Effector memory CD8-positive, alpha-beta T cell (primary cell): ENCODE data around the gene PRDX2.

Experiments used
- ATAC-seq: fragments of 150-1000 bp; cut with Tn5 transposase; replicated peaks from 2 replicates; pipeline ENCODE4 v1.10.0; 2021; ENCODE audit warnings: mild to moderate bottlenecking, moderate library complexity
- DNase-seq, 3 experiments: peaks; one replicate each; pipeline ENCODE4 v3.0.0; 2021
- H3K27ac Mint-ChIP-seq, 2 donors: one replicate each; pipeline ENCODE4 v1.8.0; 2022; ENCODE audit warnings: mild to moderate bottlenecking in 2 of 2, mixed read lengths in 2 of 2, moderate library complexity in 2 of 2
- H3K27me3 Mint-ChIP-seq, 2 donors: one replicate each; pipeline ENCODE4 v1.8.0; 2022; ENCODE audit warnings: mixed read lengths in 2 of 2
- H3K36me3 Mint-ChIP-seq: one replicate; pipeline ENCODE4 v1.8.0; 2022; ENCODE audit warnings: mild to moderate bottlenecking, moderate library complexity, mixed read lengths; ENCODE audit not compliant: insufficient read depth
- H3K4me1 Mint-ChIP-seq, 2 donors: one replicate each; pipeline ENCODE4 v1.8.0; 2022; ENCODE audit warnings: low read depth in 2 of 2, mixed read lengths in 2 of 2
- H3K4me3 Mint-ChIP-seq, 2 donors: one replicate each; pipeline ENCODE4 v1.8.0; 2022; ENCODE audit warnings: mild to moderate bottlenecking in 2 of 2, mixed read lengths in 2 of 2, moderate library complexity in 2 of 2
- H3K9me3 Mint-ChIP-seq, 2 donors: one replicate each; pipeline ENCODE4 v1.8.0; 2022; ENCODE audit warnings: mixed read lengths in 2 of 2

PRDX2 gene

GRCh38 chr19:12757544-12758274, 43.9 kb downstream of the PRDX2 start:
- Mint-ChIP-seq H3K4me3 (peak overlapping the region in 1 of 2 donors; percentile 4), H3K27me3 (peaks cover 19 to 46% of the 10 kb centered on the region in 2 donors), H3K4me1 (peaks cover 3 to 4% of the 10 kb centered on the region in 2 donors), H3K36me3 (peaks cover 2% of the 10 kb centered on the region), H3K9me3 (no peaks in the 10 kb centered on the region), H3K27ac (no peak overlapping the region)
- peak; percentile 58 to 66 (median 58) for DNase-seq
- ATAC-seq, result peak; percentile 84

- no peak overlapping the region for H3K27ac Mint-ChIP-seq
- peaks cover 26 to 59% of the 10 kb centered on the region in 2 donors for H3K27me3 Mint-ChIP-seq
- H3K36me3 Mint-ChIP-seq, result peaks cover 2% of the 10 kb centered on the region
- H3K9me3 Mint-ChIP-seq, result no peaks in the 10 kb centered on the region
- DNase-seq, result no peak
- H3K4me1 Mint-ChIP-seq, result peaks cover 3 to 4% of the 10 kb centered on the region in 2 donors
- ATAC-seq, result no peak
- peak overlapping the region in 1 of 2 donors; percentile 57 for H3K4me3 Mint-ChIP-seq
These were observed 45.3 kb downstream of the PRDX2 start for GRCh38 chr19:12756150-12756883.

- Mint-ChIP-seq H3K9me3 (no peaks in the 10 kb centered on the region), H3K4me3 (no peak overlapping the region), H3K27me3 (peaks cover 39 to 76% of the 10 kb centered on the region in 2 donors), H3K27ac (no peak overlapping the region), H3K36me3 (peaks cover 2% of the 10 kb centered on the region), H3K4me1 (peaks cover 3% of the 10 kb centered on the region in 2 donors)
- ATAC-seq (no peak), DNase-seq (no peak)
These were observed 47.0 kb downstream of the PRDX2 start for GRCh38 chr19:12754465-12755196.

GRCh38 chr19:12752056-12752781, 49.4 kb downstream of the PRDX2 start:
- no peak overlapping the region for H3K27ac Mint-ChIP-seq
- H3K4me1 Mint-ChIP-seq, result peaks cover 3 to 5% of the 10 kb centered on the region in 2 donors
- peaks cover 35 to 69% of the 10 kb centered on the region in 2 donors for H3K27me3 Mint-ChIP-seq
- ATAC-seq (no peak), DNase-seq (no peak)
- H3K36me3 Mint-ChIP-seq, result peaks cover 10% of the 10 kb centered on the region
- no peaks in the 10 kb centered on the region for H3K9me3 Mint-ChIP-seq
- H3K4me3 Mint-ChIP-seq, result no peak overlapping the region

- Mint-ChIP-seq H3K9me3 (no peaks in the 10 kb centered on the region), H3K27me3 (peaks cover 35 to 68% of the 10 kb centered on the region in 2 donors), H3K4me3 (no peak within 1 kb of the TSS), H3K27ac (no peak within 1 kb of the TSS), H3K36me3 (peaks cover 10% of the 10 kb centered on the region), H3K4me1 (peaks cover 3 to 5% of the 10 kb centered on the region in 2 donors)
- no peak for ATAC-seq
- no peak for DNase-seq
These were observed 50.0 kb downstream of the PRDX2 start, which contains the start of gene BEST2 for GRCh38 chr19:12751635-12752034. BEST2 (plus strand) TSS chr19:12751791; CDS start chr19:12752593, 802 bp downstream.

- Mint-ChIP-seq H3K4me3 (no peak overlapping the region), H3K27me3 (peaks cover 28 to 61% of the 10 kb centered on the region in 2 donors), H3K9me3 (no peaks in the 10 kb centered on the region), H3K36me3 (peaks cover 12% of the 10 kb centered on the region), H3K27ac (no peak overlapping the region), H3K4me1 (peaks cover 3 to 5% of the 10 kb centered on the region in 2 donors)
- no peak for ATAC-seq
- no peak for DNase-seq
These were observed 50.7 kb downstream of the PRDX2 start for GRCh38 chr19:12750851-12751250.

GRCh38 chr19:12749938-12750521, 51.6 kb downstream of the PRDX2 start:
- H3K27me3 Mint-ChIP-seq, result peaks cover 28 to 52% of the 10 kb centered on the region in 2 donors
- ATAC-seq, result peak; percentile 14
- no peaks in the 10 kb centered on the region for H3K9me3 Mint-ChIP-seq
- H3K4me3 Mint-ChIP-seq, result peak overlapping the region; percentile 21 to 34
- H3K27ac Mint-ChIP-seq, result no peak overlapping the region
- H3K4me1 Mint-ChIP-seq, result peaks cover 3 to 5% of the 10 kb centered on the region in 2 donors
- H3K36me3 Mint-ChIP-seq, result peaks cover 12% of the 10 kb centered on the region
- DNase-seq, result no peak

- Mint-ChIP-seq H3K27ac (no peak overlapping the region), H3K4me3 (no peak overlapping the region), H3K4me1 (peaks cover 3 to 5% of the 10 kb centered on the region in 2 donors), H3K27me3 (peaks cover 25 to 39% of the 10 kb centered on the region in 2 donors), H3K9me3 (no peaks in the 10 kb centered on the region), H3K36me3 (peaks cover 26% of the 10 kb centered on the region)
- DNase-seq (no peak), ATAC-seq (no peak)
These were observed 53.1 kb downstream of the PRDX2 start for GRCh38 chr19:12748489-12748888.
